Glutamatergic neuron (in vitro differentiated cells): Measurements from ENCODE around the gene CERS2. TPM values are rescaled to one million over a fixed set of nuclear protein-coding genes. Genes with fewer than 3 reads are reported as not detected.

ENCODE experiments used
- DNase-seq: peaks from one replicate; pipeline ENCODE4 v3.0.0; 2022
- H3K27ac Mint-ChIP-seq: one replicate; pipeline ENCODE4 v1.8.0; 2020; ENCODE audit warnings: mild to moderate bottlenecking, mixed read lengths, inconsistent platforms; ENCODE audit not compliant: unreplicated experiment
- H3K27me3 Mint-ChIP-seq: one replicate; pipeline ENCODE4 v1.8.0; 2020; ENCODE audit warnings: mild to moderate bottlenecking, moderate library complexity, mixed read lengths, inconsistent platforms; ENCODE audit not compliant: unreplicated experiment
- H3K36me3 Mint-ChIP-seq: one replicate; pipeline ENCODE4 v1.8.0; 2020; ENCODE audit warnings: mild to moderate bottlenecking, mixed read lengths, inconsistent platforms; ENCODE audit not compliant: unreplicated experiment
- H3K4me1 Mint-ChIP-seq: one replicate; pipeline ENCODE4 v1.8.0; 2020; ENCODE audit warnings: mild to moderate bottlenecking, low read depth, mixed read lengths, inconsistent platforms; ENCODE audit not compliant: unreplicated experiment
- H3K4me3 Mint-ChIP-seq: one replicate; pipeline ENCODE4 v1.8.0; 2020; ENCODE audit warnings: mild to moderate bottlenecking, mixed read lengths, inconsistent platforms; ENCODE audit not compliant: unreplicated experiment
- H3K9me3 Mint-ChIP-seq: one replicate; pipeline ENCODE4 v1.8.0; 2020; ENCODE audit warnings: mild to moderate bottlenecking, moderate library complexity, mixed read lengths, inconsistent platforms; ENCODE audit not compliant: unreplicated experiment
- CTCF ChIP-seq: fragments of 200-600 bp; sonication (generic); IDR thresholded peaks from one replicate; pipeline ENCODE4 v1.5.0; 2021; ENCODE audit not compliant: partially characterized antibody, unreplicated experiment
- total RNA-seq: library from RNA; stranded (reverse); fragmentation: NEBNext Ultra II Directional; extraction: Animal tissue kit (Norgen Biotek cat#: 25700); gene quantifications from one replicate; pipeline ENCODE4 v1.2.1, GENCODE V29; 2021; ENCODE audit not compliant: unreplicated experiment

Gene CERS2
- total RNA-seq, 1 donor from 2014 or later: 94.2 TPM

DNA sequence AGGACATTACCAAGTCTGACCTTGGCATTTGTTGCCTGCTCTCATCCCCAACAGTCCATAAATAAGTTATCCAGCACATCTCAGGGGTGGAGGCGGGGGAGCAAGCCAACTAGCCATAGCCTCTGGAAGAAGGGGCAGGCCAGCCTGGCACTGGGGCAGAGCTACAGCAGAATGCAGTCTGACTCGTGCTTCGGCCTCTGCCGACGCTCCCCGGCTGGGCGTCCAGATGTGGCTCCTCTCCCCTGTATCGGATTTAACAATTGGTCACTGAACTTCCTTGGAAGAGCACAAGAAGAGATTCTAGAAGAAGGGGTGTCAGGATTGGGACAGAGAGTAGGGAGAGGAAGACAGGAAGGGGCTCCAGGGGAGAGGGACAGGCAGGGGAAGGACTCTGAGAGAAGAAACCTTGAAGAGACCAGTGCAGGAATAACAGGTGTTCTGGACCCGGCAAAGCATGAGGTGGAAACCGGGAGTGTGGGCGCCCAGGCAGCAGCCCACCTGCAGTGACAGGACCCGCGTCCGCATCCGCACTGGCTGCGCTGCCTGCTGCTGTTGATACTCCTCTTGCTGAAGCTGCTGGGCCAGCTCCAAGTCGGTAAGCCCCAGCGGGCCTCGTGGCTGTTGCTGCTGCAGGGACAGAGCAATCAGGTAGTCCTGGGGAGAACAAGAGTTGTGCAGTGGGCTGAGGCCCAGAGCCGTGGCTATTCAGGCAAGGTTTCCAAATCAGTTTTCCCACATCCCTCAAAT, 22.7 kb upstream of the CERS2 start:
- Mint-ChIP-seq H3K27ac (no peak overlapping the region), H3K9me3 (no peaks in the 10 kb centered on the region), H3K4me3 (no peak overlapping the region), H3K4me1 (peaks cover 4% of the 10 kb centered on the region), H3K36me3 (no peaks in the 10 kb centered on the region), H3K27me3 (peaks cover 2% of the 10 kb centered on the region)
- no peak for DNase-seq
- no peak for TF ChIP-seq CTCF

GRCh38 chr1:150995896-150996295, 21.3 kb upstream of the CERS2 start:
- H3K27ac Mint-ChIP-seq: no peak overlapping the region
- DNase-seq: peak; percentile 45

GRCh38 chr1:150995460-150995859, 20.8 kb upstream of the CERS2 start:
- peaks cover 4% of the 10 kb centered on the region for H3K4me1 Mint-ChIP-seq
- TF ChIP-seq CTCF: no peak
- H3K4me3 Mint-ChIP-seq: no peak overlapping the region
- peaks cover 2% of the 10 kb centered on the region for H3K27me3 Mint-ChIP-seq
- H3K36me3 Mint-ChIP-seq: no peaks in the 10 kb centered on the region
- H3K9me3 Mint-ChIP-seq: no peaks in the 10 kb centered on the region
- DNase-seq: no peak
- no peak overlapping the region for H3K27ac Mint-ChIP-seq

More at GRCh38 chr1:150995896-150996295, 21.3 kb upstream of the CERS2 start:
- Mint-ChIP-seq H3K27me3 (peaks cover 2% of the 10 kb centered on the region), H3K36me3 (no peaks in the 10 kb centered on the region), H3K4me1 (peaks cover 4% of the 10 kb centered on the region), H3K4me3 (no peak overlapping the region), H3K9me3 (no peaks in the 10 kb centered on the region)
- peak; percentile 94 for TF ChIP-seq CTCF

GRCh38 chr1:150994248-150994647, 19.6 kb upstream of the CERS2 start:
- H3K4me3 Mint-ChIP-seq: no peak overlapping the region
- no peak overlapping the region for H3K27ac Mint-ChIP-seq
- no peak for TF ChIP-seq CTCF
- H3K9me3 Mint-ChIP-seq: no peaks in the 10 kb centered on the region
- peaks cover 2% of the 10 kb centered on the region for H3K27me3 Mint-ChIP-seq
- H3K36me3 Mint-ChIP-seq: no peaks in the 10 kb centered on the region
- no peak for DNase-seq
- H3K4me1 Mint-ChIP-seq: peaks cover 4% of the 10 kb centered on the region

GRCh38 chr1:150992626-150993025, 18.0 kb upstream of the CERS2 start:
- Mint-ChIP-seq H3K4me3 (no peak overlapping the region), H3K36me3 (no peaks in the 10 kb centered on the region), H3K27ac (no peak overlapping the region), H3K4me1 (peaks cover 4% of the 10 kb centered on the region), H3K9me3 (no peaks in the 10 kb centered on the region), H3K27me3 (peaks cover 2% of the 10 kb centered on the region)
- no peak for TF ChIP-seq CTCF
- DNase-seq: no peak
